ENCODE results near the gene GAREM1.

GAREM1 gene

DNA sequence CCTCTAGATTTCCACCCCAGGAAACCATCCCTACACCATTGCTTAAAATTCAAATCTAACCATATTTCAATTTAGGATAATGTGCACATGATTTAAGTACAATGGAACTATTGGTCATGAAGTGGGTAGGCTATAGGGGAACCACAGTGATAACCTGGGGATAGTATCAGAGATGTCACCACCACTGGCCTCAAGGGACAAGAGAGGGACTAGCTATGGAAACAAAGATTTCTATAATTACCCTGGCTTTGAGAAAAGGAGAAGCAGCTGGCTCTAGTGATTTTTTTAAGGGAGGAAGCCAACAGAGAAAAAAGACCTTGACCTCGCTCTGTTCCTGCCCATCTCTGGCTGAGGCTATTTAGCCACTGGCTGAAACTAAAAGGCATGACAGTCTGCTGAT lies 148.9 kb downstream of the GAREM1 start:
- H3K4me3 ChIP-seq (ENCODE audit: low read depth, low read length): no peak overlapping the region
- TF ChIP-seq CTCF (IDR thresholded peaks at IDR 0.05; ENCODE audit: borderline replicate concordance, insufficient read depth, low read depth, low read length): no peak

GRCh38 chr18:32319084-32319483 lies 151.6 kb downstream of the GAREM1 start:
- H3K4me3 ChIP-seq (ENCODE audit: low read depth, low read length): no peak overlapping the region
- no peak for TF ChIP-seq CTCF (IDR thresholded peaks at IDR 0.05; ENCODE audit: borderline replicate concordance, insufficient read depth, low read depth, low read length)

DNA sequence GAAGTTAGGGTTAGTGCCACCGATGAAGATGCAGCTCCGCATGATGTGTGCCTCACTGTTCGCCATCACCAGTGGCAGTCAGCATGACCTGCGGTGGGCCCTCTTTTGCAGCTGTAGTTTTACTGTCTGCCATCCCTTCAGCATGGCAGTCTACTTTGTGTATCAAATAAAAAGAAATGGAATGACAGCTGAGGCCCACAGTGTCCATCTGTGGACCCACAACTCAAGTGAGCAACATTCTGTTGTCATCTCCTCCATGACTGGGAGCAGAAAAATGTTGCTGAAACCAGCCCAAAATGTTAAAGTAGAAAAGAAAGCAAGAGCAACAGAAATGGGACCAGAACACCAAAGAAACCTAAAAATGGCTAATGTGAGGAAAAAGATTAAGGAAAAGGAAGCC lies 152.1 kb downstream of the GAREM1 start:
- no peak for TF ChIP-seq CTCF (IDR thresholded peaks at IDR 0.05; ENCODE audit: borderline replicate concordance, insufficient read depth, low read depth, low read length)

DNA sequence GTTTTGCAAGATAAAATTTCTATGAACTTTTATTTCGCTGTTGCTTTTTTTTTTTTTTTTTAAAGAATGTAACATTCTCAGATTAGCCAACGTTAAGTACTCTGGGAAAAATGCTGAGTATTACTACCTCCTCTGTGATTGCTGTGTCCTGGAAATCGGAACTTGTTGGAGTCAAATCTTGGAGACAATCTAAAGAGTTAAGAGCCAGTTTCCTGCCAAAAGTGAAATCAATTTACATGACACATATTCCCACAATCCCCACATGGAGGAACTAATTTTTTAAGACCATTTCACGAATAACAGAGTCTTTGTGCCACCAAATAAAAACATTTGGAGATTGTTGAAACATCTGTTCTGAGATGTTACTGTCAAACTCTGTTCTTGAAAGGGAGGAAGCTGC lies 153.0 kb downstream of the GAREM1 start:
- H3K4me3 ChIP-seq (ENCODE audit: low read depth, low read length): no peak overlapping the region
- no peak for TF ChIP-seq CTCF (IDR thresholded peaks at IDR 0.05; ENCODE audit: borderline replicate concordance, insufficient read depth, low read depth, low read length)

More for the DNA sequence above, 152.1 kb downstream of the GAREM1 start:
- no peak overlapping the region for H3K4me3 ChIP-seq (ENCODE audit: low read depth, low read length)

DNA sequence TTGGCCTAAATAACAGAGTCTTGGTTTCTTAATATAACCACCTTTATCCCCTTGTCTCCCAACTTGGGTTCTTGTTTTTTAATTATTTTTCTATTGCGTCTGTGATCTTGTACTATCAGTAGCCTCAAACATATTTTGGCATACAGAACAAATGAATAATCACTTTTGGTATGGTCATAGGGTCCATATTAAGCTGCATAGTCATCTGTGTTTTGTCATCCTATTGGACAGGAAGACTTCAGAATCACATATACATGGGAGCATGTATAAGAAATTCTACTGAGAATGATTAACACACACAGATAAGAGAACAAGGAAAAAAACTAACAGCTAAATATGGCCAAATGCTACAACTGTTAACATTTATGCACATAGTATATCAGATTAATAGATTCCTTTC lies 154.8 kb downstream of the GAREM1 start:
- H3K4me3 ChIP-seq (ENCODE audit: low read depth, low read length): no peak overlapping the region
- TF ChIP-seq CTCF (IDR thresholded peaks at IDR 0.05; ENCODE audit: borderline replicate concordance, insufficient read depth, low read depth, low read length): no peak

GRCh38 chr18:32310774-32311173 lies 159.9 kb downstream of the GAREM1 start:
- no peak for TF ChIP-seq CTCF (IDR thresholded peaks at IDR 0.05; ENCODE audit: borderline replicate concordance, insufficient read depth, low read depth, low read length)
- no peak overlapping the region for H3K4me3 ChIP-seq (ENCODE audit: low read depth, low read length)

GRCh38 chr18:32310101-32310500 lies 160.6 kb downstream of the GAREM1 start:
- no peak for TF ChIP-seq CTCF (IDR thresholded peaks at IDR 0.05; ENCODE audit: borderline replicate concordance, insufficient read depth, low read depth, low read length)

More at GRCh38 chr18:32310101-32310500, 160.6 kb downstream of the GAREM1 start:
- no peak overlapping the region for H3K4me3 ChIP-seq (ENCODE audit: low read depth, low read length)
